VCaP (cell line): ENCODE data around the gene EFCAB11.
A peak's percentile ranks its signal among the peaks of the same experiment; 100 is the strongest.

Source experiments
- H3K27ac ChIP-seq: fragments of 450-650 bp; 2 replicates; pipeline ENCODE4 v1.5.1; 2017
- CTCF ChIP-seq: fragments of 450-650 bp; conservative IDR thresholded peaks from 2 replicates; pipeline ENCODE4 v1.5.1; 2017; ENCODE audit warnings: mild to moderate bottlenecking, moderate library complexity

EFCAB11 gene

GRCh38 chr14:89862856-89863255 is 91.7 kb downstream of the EFCAB11 start:
- no peak for TF ChIP-seq CTCF
- H3K27ac ChIP-seq: no peak overlapping the region

- no peak overlapping the region for H3K27ac ChIP-seq
- TF ChIP-seq CTCF: no peak
These were observed 92.9 kb downstream of the EFCAB11 start for GRCh38 chr14:89861630-89862029.

GRCh38 chr14:89858089-89858488 is 96.4 kb downstream of the EFCAB11 start:
- peak overlapping the region; percentile 68 for H3K27ac ChIP-seq
- no peak for TF ChIP-seq CTCF

GRCh38 chr14:89856871-89857345 is 97.6 kb downstream of the EFCAB11 start:
- no peak for TF ChIP-seq CTCF
- peak overlapping the region; percentile 68 for H3K27ac ChIP-seq

GRCh38 chr14:89855961-89856656 is 98.4 kb downstream of the EFCAB11 start:
- H3K27ac ChIP-seq: peak overlapping the region; percentile 68
- TF ChIP-seq CTCF: no peak

GRCh38 chr14:89853936-89854693 is 100.4 kb downstream of the EFCAB11 start:
- no peak for TF ChIP-seq CTCF
- H3K27ac ChIP-seq: no peak overlapping the region

GRCh38 chr14:89851106-89851505 is 103.4 kb downstream of the EFCAB11 start:
- no peak overlapping the region for H3K27ac ChIP-seq
- TF ChIP-seq CTCF: no peak
